Thoracic aorta (tissue), 2 donors: ENCODE measurements around the gene TNFSF10. TPM values are rescaled to one million over a fixed set of nuclear protein-coding genes. Genes with fewer than 3 reads are reported as not detected.

ENCODE experiments used
- ATAC-seq: fragments of 150-250 bp; one replicate; pipeline ENCODE4 v1.8.0; 2017; ENCODE audit warnings: low read depth; ENCODE audit not compliant: insufficient number of reproducible peaks, low FRiP score
- DNase-seq: peaks from one replicate; pipeline ENCODE4 v3.0.0-alpha.2; 2020; ENCODE audit warnings: low spot score
- H3K27ac ChIP-seq, 2 donors: fragments of 200-600 bp; sonication (generic); 1 replicate in 1 of 2; 2 replicates in 1 of 2; pipeline ENCODE4 v1.5.1; 2016; ENCODE audit warnings: mild to moderate bottlenecking in 2 of 2, moderate library complexity in 2 of 2
- H3K27me3 ChIP-seq: fragments of 200-600 bp; sonication (generic); replicated peaks from 2 replicates; pipeline ENCODE4 v1.6.0; 2016; ENCODE audit warnings: mild to moderate bottlenecking; ENCODE audit not compliant: insufficient read depth
- H3K36me3 ChIP-seq: fragments of 200-600 bp; sonication (generic); one replicate; pipeline ENCODE4 v1.5.1; 2016
- H3K4me1 ChIP-seq, 2 donors: fragments of 200-600 bp; sonication (generic); 1 replicate in 1 of 2; 2 replicates in 1 of 2; pipeline versions ENCODE4 v1.5.1 to v1.6.0; 2016; ENCODE audit warnings: low read depth in 2 of 2, mild to moderate bottlenecking in 1 of 2; ENCODE audit not compliant: control insufficient read depth in 1 of 2
- H3K4me3 ChIP-seq: fragments of 200-600 bp; sonication (generic); 2 replicates; pipeline ENCODE4 v1.5.1; 2016; ENCODE audit warnings: mild to moderate bottlenecking
- H3K9me3 ChIP-seq: fragments of 200-600 bp; sonication (generic); 2 replicates; pipeline ENCODE4 v1.5.1; 2016
- total RNA-seq, 2 donors: library from RNA; depleted of rRNA; stranded (reverse); fragments of >200 nt; gene quantifications; one replicate each; pipeline versions ENCODE4 v1.1.0 to v1.2.3, GENCODE V29; 2016
- TF ChIP-seq, protein P1 (sequence below): fragments of 200-600 bp; sonication (generic); IDR thresholded peaks from one replicate; pipeline ENCODE4 v1.5.1; 2019; ENCODE audit warnings: antibody characterized with exemption

The TNFSF10 gene
- total RNA-seq, 2 donors from 2014 or later = 13.8 to 16.0 TPM

DNA sequence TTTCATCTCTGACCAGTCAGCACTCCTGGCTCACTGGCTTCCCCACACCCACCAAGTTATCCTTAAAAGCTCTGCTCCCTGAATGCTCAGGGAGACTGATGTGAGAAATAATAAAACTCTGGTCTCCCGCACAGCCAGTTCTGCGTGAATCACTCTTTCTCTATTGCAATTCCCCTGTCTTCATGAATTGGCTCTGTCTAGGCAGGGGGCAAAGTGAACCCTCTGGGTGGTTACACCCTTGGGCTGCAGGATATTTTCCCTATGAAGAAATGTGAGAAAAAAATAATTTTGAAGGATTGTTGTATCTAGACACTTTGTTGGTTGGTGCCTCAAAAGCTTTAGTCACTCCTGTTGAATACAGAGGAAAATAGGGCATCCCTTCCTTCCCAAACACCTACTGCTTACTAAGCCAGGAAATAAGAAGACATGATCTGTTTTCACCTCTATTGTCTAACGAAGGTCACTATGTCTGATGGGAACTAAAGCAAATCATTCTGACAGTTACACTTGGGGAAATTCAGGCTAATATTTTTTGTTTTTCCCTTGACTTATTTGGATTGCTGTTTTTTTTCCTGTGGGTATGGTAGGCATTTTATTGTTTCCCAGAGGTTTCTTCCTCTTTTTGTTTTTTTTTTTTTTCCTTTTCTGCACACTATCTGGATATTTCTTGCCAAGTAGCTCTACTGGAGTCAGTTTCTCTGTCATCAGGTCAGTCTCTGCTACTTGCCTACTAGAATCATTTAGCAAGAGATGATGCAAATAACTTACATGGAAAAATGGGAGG lies 15.3 kb upstream of the TNFSF10 start:
- Histone ChIP-seq H3K27ac (no peak overlapping the region), H3K4me3 (no peak overlapping the region), H3K4me1 (peaks cover 8 to 19% of the 10 kb centered on the region in 2 donors), H3K36me3 (no peaks in the 10 kb centered on the region), H3K9me3 (no peaks in the 10 kb centered on the region), H3K27me3 (no peaks in the 10 kb centered on the region)
- DNase-seq (no peak), ATAC-seq (no peak)
- TF ChIP-seq, protein P1, sequence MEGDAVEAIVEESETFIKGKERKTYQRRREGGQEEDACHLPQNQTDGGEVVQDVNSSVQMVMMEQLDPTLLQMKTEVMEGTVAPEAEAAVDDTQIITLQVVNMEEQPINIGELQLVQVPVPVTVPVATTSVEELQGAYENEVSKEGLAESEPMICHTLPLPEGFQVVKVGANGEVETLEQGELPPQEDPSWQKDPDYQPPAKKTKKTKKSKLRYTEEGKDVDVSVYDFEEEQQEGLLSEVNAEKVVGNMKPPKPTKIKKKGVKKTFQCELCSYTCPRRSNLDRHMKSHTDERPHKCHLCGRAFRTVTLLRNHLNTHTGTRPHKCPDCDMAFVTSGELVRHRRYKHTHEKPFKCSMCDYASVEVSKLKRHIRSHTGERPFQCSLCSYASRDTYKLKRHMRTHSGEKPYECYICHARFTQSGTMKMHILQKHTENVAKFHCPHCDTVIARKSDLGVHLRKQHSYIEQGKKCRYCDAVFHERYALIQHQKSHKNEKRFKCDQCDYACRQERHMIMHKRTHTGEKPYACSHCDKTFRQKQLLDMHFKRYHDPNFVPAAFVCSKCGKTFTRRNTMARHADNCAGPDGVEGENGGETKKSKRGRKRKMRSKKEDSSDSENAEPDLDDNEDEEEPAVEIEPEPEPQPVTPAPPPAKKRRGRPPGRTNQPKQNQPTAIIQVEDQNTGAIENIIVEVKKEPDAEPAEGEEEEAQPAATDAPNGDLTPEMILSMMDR = no peak

DNA sequence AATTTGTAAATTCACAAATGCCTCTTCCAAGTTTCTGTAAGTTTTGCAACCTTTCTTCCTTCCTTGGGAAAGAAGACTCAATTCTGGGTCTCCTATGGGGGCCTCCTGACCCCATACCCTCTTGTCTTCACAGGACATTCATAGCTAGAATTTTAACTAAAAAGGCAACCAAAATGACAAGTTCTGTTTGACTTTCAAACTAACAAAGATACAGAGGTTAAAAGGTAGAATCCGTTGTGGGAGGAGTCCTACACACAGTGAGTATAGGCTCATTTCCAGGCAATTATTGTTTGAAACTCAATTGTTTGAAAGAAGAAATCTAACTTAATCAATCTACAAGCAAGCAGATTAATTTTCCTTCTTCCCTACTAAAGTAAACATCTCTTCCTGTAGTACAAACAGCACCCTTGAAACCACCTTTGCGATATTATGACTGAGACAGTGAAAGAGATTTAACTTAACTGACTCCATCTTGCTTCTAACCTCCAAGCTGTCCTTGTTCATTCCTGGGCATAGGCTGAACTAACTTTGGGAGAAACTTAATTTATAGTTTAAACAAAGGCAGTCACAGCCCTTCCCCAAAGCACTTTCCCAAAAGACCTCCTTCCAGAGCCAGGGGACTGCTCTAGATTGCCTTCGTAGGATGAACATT lies 14.4 kb upstream of the TNFSF10 start:
- Histone ChIP-seq H3K4me3 (no peak overlapping the region), H3K9me3 (no peaks in the 10 kb centered on the region), H3K27ac (no peak overlapping the region), H3K4me1 (peaks cover 4 to 10% of the 10 kb centered on the region in 2 donors), H3K27me3 (no peaks in the 10 kb centered on the region), H3K36me3 (no peaks in the 10 kb centered on the region)
- DNase-seq (no peak), ATAC-seq (no peak)
- TF ChIP-seq, protein P1 = no peak

DNA sequence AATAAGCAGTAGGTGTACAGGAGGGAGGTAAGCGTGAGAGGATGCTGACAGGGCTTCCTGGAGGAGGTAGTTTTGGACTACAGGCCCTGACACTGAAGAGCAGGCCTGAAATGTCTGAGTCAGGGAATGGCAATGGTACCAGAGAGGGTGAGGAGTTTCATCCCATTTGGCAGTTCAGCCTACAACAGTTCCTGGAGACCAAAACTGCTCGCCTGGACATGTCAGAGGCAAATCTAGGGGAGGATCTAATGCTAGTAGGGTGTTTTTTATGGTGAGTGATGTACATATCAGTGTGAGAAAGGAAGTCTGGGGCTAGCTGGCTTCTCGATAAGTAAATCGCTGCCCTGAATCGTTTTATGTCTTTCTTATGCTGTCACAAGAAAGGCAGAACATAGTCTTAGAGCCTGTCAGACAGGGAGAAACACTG lies 13.8 kb upstream of the TNFSF10 start:
- Histone ChIP-seq H3K27ac (no peak overlapping the region), H3K9me3 (no peaks in the 10 kb centered on the region), H3K36me3 (no peaks in the 10 kb centered on the region), H3K4me3 (no peak overlapping the region), H3K4me1 (peaks cover 4 to 6% of the 10 kb centered on the region in 2 donors), H3K27me3 (no peaks in the 10 kb centered on the region)
- no peak for DNase-seq
- no peak for ATAC-seq
- TF ChIP-seq, protein P1 = no peak

DNA sequence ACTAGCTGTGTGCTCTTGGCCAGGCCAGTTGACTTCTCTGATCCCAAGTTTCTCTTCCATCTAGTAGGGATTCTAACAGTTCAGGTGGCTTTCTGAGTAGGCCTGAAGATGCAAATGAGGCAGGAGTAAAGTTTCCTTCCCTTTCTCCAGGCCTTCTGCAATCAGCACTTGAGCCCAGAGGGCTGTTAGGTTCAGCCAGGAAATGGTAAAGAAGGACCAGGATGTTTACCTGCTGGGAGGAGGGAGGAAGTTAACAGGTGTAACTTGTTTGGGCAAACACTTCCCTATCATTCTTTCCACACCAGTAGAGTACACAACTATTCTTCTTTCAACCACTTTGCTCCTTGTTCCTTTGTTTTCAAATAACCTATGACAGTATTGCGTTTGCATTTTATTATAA lies 13.3 kb upstream of the TNFSF10 start:
- Histone ChIP-seq H3K36me3 (no peaks in the 10 kb centered on the region), H3K4me3 (no peak overlapping the region), H3K4me1 (peaks cover 1% of the 10 kb centered on the region in 2 donors), H3K9me3 (no peaks in the 10 kb centered on the region), H3K27me3 (no peaks in the 10 kb centered on the region), H3K27ac (no peak overlapping the region)
- no peak for ATAC-seq
- TF ChIP-seq, protein P1 = no peak
- no peak for DNase-seq

DNA sequence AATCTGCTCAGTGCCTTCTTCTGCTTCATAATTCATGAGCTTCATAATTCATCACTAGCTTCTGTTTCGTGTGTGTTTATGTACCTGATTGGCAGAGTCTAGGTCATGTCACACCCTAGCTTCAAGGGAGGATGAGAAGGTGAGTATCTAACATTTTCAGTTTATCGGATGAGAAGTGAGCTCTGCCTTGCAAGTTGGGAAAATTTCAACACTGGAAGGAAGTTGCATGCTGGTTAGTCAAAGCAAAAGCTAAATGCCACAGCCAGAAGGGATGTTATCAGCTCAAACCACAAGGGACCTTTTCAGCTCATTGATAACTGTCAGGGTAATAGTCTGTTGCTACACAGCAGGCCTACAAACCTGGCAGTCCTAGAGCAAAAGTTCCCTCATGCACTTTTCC lies 7.3 kb upstream of the TNFSF10 start:
- no peaks in the 10 kb centered on the region for H3K27me3 ChIP-seq
- TF ChIP-seq, protein P1 = no peak
- no peak overlapping the region for H3K4me3 ChIP-seq
- no peaks in the 10 kb centered on the region for H3K36me3 ChIP-seq
- DNase-seq (no peak), ATAC-seq (no peak)
- no peak overlapping the region for H3K27ac ChIP-seq
- no peaks in the 10 kb centered on the region for H3K9me3 ChIP-seq
- no peaks in the 10 kb centered on the region for H3K4me1 ChIP-seq
